ENCODE data around the gene YBX1. TPM values are rescaled to one million over a fixed set of nuclear protein-coding genes. Genes with fewer than 3 reads are reported as not detected.
A peak's percentile ranks its signal among the peaks of the same experiment; 100 is the strongest.

YBX1 gene
- total and polyA plus RNA-seq, 2 of the 13 experiments (the other 11 are each of a cell fraction or from before 2014, with no cell fraction given) = 339 to 628 TPM

- TF ChIP-seq CC2D1A (CRISPR knock-in tag; IDR thresholded peaks at IDR 0.05) = 0 out of 2 replicates have a peak, but pooled peaks have one; percentile 47
- TF ChIP-seq ZFX (CRISPR knock-in tag; IDR thresholded peaks at IDR 0.05; ENCODE audit: low read depth) = peak; percentile 84
- TF ChIP-seq EP300 (IDR thresholded peaks at IDR 0.05; ENCODE audit: low read depth in 2 of 2, low read length in 2 of 2) = peak in 1 of 2 experiments; percentile 29; a peak in 1 of 4 replicates
- TF ChIP-seq EP300 (CRISPR knock-in tag; IDR thresholded peaks at IDR 0.05; ENCODE audit: borderline replicate concordance) = no peak
- TF ChIP-seq WIZ (CRISPR knock-in tag; IDR thresholded peaks at IDR 0.05) = no peak
- 0 out of 2 replicates have a peak, but pooled peaks have one; percentile 15 for TF ChIP-seq SOX13 (IDR thresholded peaks at IDR 0.05)
- no peak; a peak in 1 of 4 replicates for TF ChIP-seq SOX13 (CRISPR knock-in tag; conservative IDR thresholded peaks at IDR 0.05 in 1 of 2, IDR thresholded peaks at IDR 0.05 in 1 of 2)
- no peak for TF ChIP-seq EHMT2 (IDR thresholded peaks at IDR 0.05; ENCODE audit: borderline replicate concordance, low read depth, low read length)
- no peak for TF ChIP-seq KLF9 (CRISPR knock-in tag; IDR thresholded peaks at IDR 0.05; ENCODE audit: low read depth)
- no peak for TF ChIP-seq GABPA (IDR thresholded peaks at IDR 0.05; ENCODE audit: low read depth, low read length)
- TF ChIP-seq GABPA (CRISPR knock-in tag; IDR thresholded peaks at IDR 0.05; ENCODE audit: low read depth) = no peak
- peak; percentile 55 for TF ChIP-seq RBM39 (IDR thresholded peaks at IDR 0.05; ENCODE audit: low read depth, low read length, poor library complexity, severe bottlenecking)
- TF ChIP-seq FOXC1 (CRISPR knock-in tag; IDR thresholded peaks at IDR 0.05; ENCODE audit: borderline replicate concordance) = 0 out of 2 replicates have a peak, but pooled peaks have one; percentile 2
- TF ChIP-seq SRF (IDR thresholded peaks at IDR 0.05; ENCODE audit: low read depth, low read length) = no peak
- TF ChIP-seq ZBTB7B (CRISPR knock-in tag; IDR thresholded peaks at IDR 0.05) = no peak
- no peak for TF ChIP-seq ZNF382 (CRISPR knock-in tag; IDR thresholded peaks at IDR 0.05; ENCODE audit: borderline replicate concordance)
- no peak for TF ChIP-seq SP140L (CRISPR knock-in tag; IDR thresholded peaks at IDR 0.05; ENCODE audit: borderline replicate concordance)
- peak; percentile 72; the same call in 1 of the 2 replicates for TF ChIP-seq ESRRA (CRISPR knock-in tag; IDR thresholded peaks at IDR 0.05; ENCODE audit: low read depth)
- TF ChIP-seq SNAPC5 (CRISPR knock-in tag; IDR thresholded peaks at IDR 0.05; ENCODE audit: borderline replicate concordance) = no peak
- 0 out of 2 replicates have a peak, but pooled peaks have one; percentile 52 for TF ChIP-seq PHF21A (CRISPR knock-in tag; IDR thresholded peaks at IDR 0.05)
- TF ChIP-seq LCORL (IDR thresholded peaks at IDR 0.05) = peak; percentile 85
- peak; percentile 97 for TF ChIP-seq LCORL (CRISPR knock-in tag; IDR thresholded peaks at IDR 0.05)
- TF ChIP-seq SP1 (IDR thresholded peaks at IDR 0.05) = no peak
- TF ChIP-seq SP1 (CRISPR knock-in tag; IDR thresholded peaks at IDR 0.05) = peak; percentile 72; the same call in 1 of the 2 replicates
- TF ChIP-seq ZNF136 (CRISPR knock-in tag; IDR thresholded peaks at IDR 0.05; ENCODE audit: low read depth) = 0 out of 2 replicates have a peak, but pooled peaks have one; percentile 20
- TF ChIP-seq ZNF777 (CRISPR knock-in tag; IDR thresholded peaks at IDR 0.05) = no peak
- TF ChIP-seq GATAD2A (CRISPR knock-in tag; IDR thresholded peaks at IDR 0.05) = peak; percentile 43; the same call in 1 of the 2 replicates
- TF ChIP-seq ZNF784 (CRISPR knock-in tag; IDR thresholded peaks at IDR 0.05; ENCODE audit: borderline replicate concordance) = no peak
- peak; percentile 37; the same call in 1 of the 2 replicates for TF ChIP-seq ZMAT3 (CRISPR knock-in tag; conservative IDR thresholded peaks at IDR 0.05)
- TF ChIP-seq HMG20A (CRISPR knock-in tag; IDR thresholded peaks at IDR 0.05; ENCODE audit: borderline replicate concordance) = no peak
- no peak for TF ChIP-seq SMARCC2 (IDR thresholded peaks at IDR 0.05)
These were observed 57.8 kb downstream of the YBX1 start, which contains the start of gene CLDN19 (continued) for GRCh38 chr1:42739753-42740700.

Data from HepG2 (cell line).